ENCODE results near the gene EFEMP2. TPM values are rescaled to one million over a fixed set of nuclear protein-coding genes. Genes with fewer than 3 reads are reported as not detected.

Gene EFEMP2
- total and polyA plus RNA-seq, 2 donors (not counting 1 experiment from before 2014, with no cell fraction given) = 9.5 to 14.7 TPM

DNA sequence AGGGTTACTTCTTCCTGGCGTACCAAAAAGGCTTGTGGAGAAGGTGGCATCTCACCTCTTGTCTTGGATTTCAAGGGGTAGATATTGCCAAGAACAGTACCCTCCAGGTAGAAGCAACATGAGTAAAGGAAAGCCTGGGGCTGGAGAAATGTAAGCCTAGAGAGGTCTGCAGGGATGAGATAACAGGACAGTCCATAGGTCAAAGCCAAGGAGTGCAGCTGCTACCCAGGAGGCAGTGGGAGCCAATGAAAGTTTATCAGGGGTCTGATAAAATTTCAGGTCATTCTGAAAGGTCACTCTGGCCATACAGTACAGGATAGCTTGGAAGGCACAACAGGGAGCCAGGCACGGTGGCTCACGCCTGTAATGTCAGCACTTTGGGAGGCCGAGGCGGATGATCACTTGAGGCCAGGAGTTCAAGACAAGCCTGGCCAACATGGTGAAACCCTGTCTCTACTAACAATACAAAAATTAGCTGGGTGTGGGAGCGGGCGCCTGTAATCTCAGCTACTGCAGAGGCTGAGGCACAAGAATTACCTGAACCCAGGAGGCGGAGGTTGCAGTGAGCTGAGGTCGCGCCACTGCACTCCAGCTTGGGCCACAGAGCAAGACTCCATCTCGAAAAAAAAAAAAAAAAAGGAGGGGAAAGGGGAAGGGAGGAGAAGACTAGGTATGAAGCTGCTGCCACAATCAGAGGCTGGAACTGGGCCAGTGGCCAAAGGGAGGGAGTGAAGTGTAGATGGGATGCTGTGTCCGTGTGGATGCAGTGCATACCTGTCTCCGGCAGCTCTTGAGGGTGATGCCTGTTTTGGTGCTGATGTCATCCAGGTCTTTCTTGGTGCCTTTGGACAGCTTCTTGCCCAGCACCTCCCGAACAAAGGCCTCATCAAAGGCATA is 14.5 kb upstream of the EFEMP2 start:
- Histone ChIP-seq H3K4me3 (ENCODE audit: control extremely low read depth in 1 of 5, extremely low read depth in 1 of 5, insufficient read depth in 1 of 5, low read depth in 2 of 5, low read length in 4 of 5) (peak overlapping the region; percentile 63 to 88 (median 75)), H3K27ac (ENCODE audit: low read length in 2 of 2) (peak overlapping the region; percentile 85), H3K79me2 (ENCODE audit: control insufficient read depth, insufficient read depth, low read length) (peaks cover 33% of the 10 kb centered on the region), H3K27me3 (replicated peaks in 1 of 4; ENCODE audit: control extremely low read depth in 1 of 4, control insufficient read depth in 3 of 4, insufficient read depth in 4 of 4, low read length in 3 of 4) (no peaks in the 10 kb centered on the region), H3K9ac (ENCODE audit: low read length) (peak overlapping the region; percentile 96), H3K4me2 (replicated peaks; ENCODE audit: low read depth, low read length, poor library complexity, severe bottlenecking) (peak overlapping the region; percentile 99), H3K9me3 (ENCODE audit: control extremely low read depth in 1 of 3, control insufficient read depth in 2 of 3, insufficient read depth in 1 of 3, low read length in 2 of 3) (no peaks in the 10 kb centered on the region), H2AFZ (ENCODE audit: insufficient read depth, low read depth, low read length, poor library complexity, severe bottlenecking) (peak overlapping the region; percentile 99), H3K4me1 (ENCODE audit: control insufficient read depth in 2 of 2, insufficient read depth in 2 of 2, low read length in 2 of 2) (peaks cover 35 to 51% of the 10 kb centered on the region in 2 donors), H4K20me1 (ENCODE audit: control insufficient read depth, insufficient read depth, low read length, poor library complexity, severe bottlenecking) (peaks cover 19% of the 10 kb centered on the region), H3K36me3 (replicated peaks in 1 of 2; ENCODE audit: control extremely low read depth in 1 of 2, control insufficient read depth in 1 of 2, extremely low read depth in 1 of 2, insufficient read depth in 2 of 2, low read length in 1 of 2) (peaks cover 0 to 31% of the 10 kb centered on the region in 2 experiments)
- no peaks in the 10 kb centered on the region for H3K9me3 Mint-ChIP-seq (ENCODE audit: insufficient read depth)
- peak overlapping the region; percentile 98 for H3K27ac Mint-ChIP-seq
- H3K27me3 Mint-ChIP-seq = no peaks in the 10 kb centered on the region
- DNase-seq = no peak
- WGBS (ENCODE audit: insufficient coverage) = 93% methylated on average over 12 of the region's 14 CpGs
- H3K4me3 Mint-ChIP-seq = peak overlapping the region; percentile 98
- ChIA-PET POLR2A (interaction anchor here (0.7 to 6.2 kb wide), 8 partner anchors 13 to 683 kb away, joined by 3 to 65 read pairs (median 10); partner anchors contain the start of genes C11orf68, CFL1, DRAP1 and FOSL1), CTCF (interaction anchor here (1.2 to 15.5 kb wide), 15 partner anchors 8 to 175 kb away, joined by 3 to 244 read pairs (median 11); partner anchors contain the start of genes CFL1, CTSW, KAT5 and MUS81)
- TF ChIP-seq EZH2 (IDR thresholded peaks at IDR 0.05; ENCODE audit: borderline replicate concordance, insufficient read depth, low read depth, low read length, poor library complexity, severe bottlenecking) = no peak
- TF ChIP-seq CTCF (IDR thresholded peaks at IDR 0.05) = no peak
- intact Hi-C loops (cut with micrococcal nuclease) = no loop called here
- peaks cover 54% of the 10 kb centered on the region for H3K4me1 Mint-ChIP-seq
- ATAC-seq (ENCODE audit: low read depth) = no peak

All from B cell (primary cell).